HG03439 (cell line): ENCODE results near the gene NTN1.

Experiments used
- ATAC-seq: cut with Tn5 transposase; IDR thresholded peaks from one replicate; pipeline ENCODE4 v1.9.1; 2021; ENCODE audit warnings: mild to moderate bottlenecking, moderate library complexity; ENCODE audit not compliant: unreplicated experiment

NTN1 gene

GRCh38 chr17:9185688-9186284, 164.5 kb downstream of the NTN1 start:
- no peak for ATAC-seq

- ATAC-seq, result no peak
These were observed 166.5 kb downstream of the NTN1 start for GRCh38 chr17:9187828-9188227.

- no peak for ATAC-seq
These were observed 167.1 kb downstream of the NTN1 start for GRCh38 chr17:9188367-9188766.

GRCh38 chr17:9189870-9190269, 168.6 kb downstream of the NTN1 start:
- no peak for ATAC-seq

GRCh38 chr17:9192010-9192409, 170.7 kb downstream of the NTN1 start:
- ATAC-seq, result no peak

- no peak for ATAC-seq
These were observed 174.1 kb downstream of the NTN1 start for GRCh38 chr17:9195411-9195810.

GRCh38 chr17:9195961-9196670, 174.8 kb downstream of the NTN1 start:
- ATAC-seq, result no peak

- ATAC-seq, result no peak
These were observed 178.6 kb downstream of the NTN1 start for GRCh38 chr17:9199571-9200551.

- ATAC-seq, result peak; percentile 59
These were observed 179.5 kb downstream of the NTN1 start for GRCh38 chr17:9200699-9201359.

GRCh38 chr17:9202532-9202931, 181.2 kb downstream of the NTN1 start:
- ATAC-seq, result no peak

- no peak for ATAC-seq
These were observed 182.6 kb downstream of the NTN1 start for GRCh38 chr17:9203771-9204425.

- no peak for ATAC-seq
These were observed 183.5 kb downstream of the NTN1 start for GRCh38 chr17:9204637-9205329.

GRCh38 chr17:9205520-9206409, 184.5 kb downstream of the NTN1 start:
- no peak for ATAC-seq

GRCh38 chr17:9206410-9206703, 185.0 kb downstream of the NTN1 start:
- ATAC-seq, result no peak

GRCh38 chr17:9206741-9207332, 185.5 kb downstream of the NTN1 start:
- no peak for ATAC-seq

- ATAC-seq, result no peak
These were observed 187.2 kb downstream of the NTN1 start for GRCh38 chr17:9208381-9209105.

- ATAC-seq, result no peak
These were observed 188.0 kb downstream of the NTN1 start for GRCh38 chr17:9209347-9209746.

GRCh38 chr17:9209781-9210370, 188.6 kb downstream of the NTN1 start:
- ATAC-seq, result no peak
